ENCODE data around the gene ASF1A. TPM values are rescaled to one million over a fixed set of nuclear protein-coding genes. Genes with fewer than 3 reads are reported as not detected.

ASF1A gene
- total and polyA plus RNA-seq, 8 donors: 22.9 to 48.7 (median 44.7) TPM

GRCh38 chr6:118876814-118877213 is 17.1 kb upstream of the ASF1A start:
- ATAC-seq: no peak

GRCh38 chr6:118877806-118878205 is 16.1 kb upstream of the ASF1A start:
- TF ChIP-seq CTCF (IDR thresholded peaks at IDR 0.05): no peak
- H3K4me1 ChIP-seq: peaks cover 0 to 20% of the 10 kb centered on the region in 2 donors

More at GRCh38 chr6:118876814-118877213, 17.1 kb upstream of the ASF1A start:
- no peak for DNase-seq
- no peaks in the 10 kb centered on the region for H3K36me3 ChIP-seq
- no peak for TF ChIP-seq CTCF (IDR thresholded peaks at IDR 0.05)
- H3K27ac ChIP-seq: no peak overlapping the region
- H3K27me3 ChIP-seq: no peaks in the 10 kb centered on the region
- H3K4me3 ChIP-seq: no peak overlapping the region
- no peaks in the 10 kb centered on the region for H3K9me3 ChIP-seq
- H3K4me1 ChIP-seq: peaks cover 0 to 20% of the 10 kb centered on the region in 2 donors
- intact Hi-C loops (cut with DNase I): no loop called here

GRCh38 chr6:118881440-118882313 is 12.3 kb upstream of the ASF1A start:
- intact Hi-C loops (cut with DNase I): no loop called here
- no peak for DNase-seq
- Histone ChIP-seq H3K36me3 (no peaks in the 10 kb centered on the region), H3K27me3 (no peaks in the 10 kb centered on the region), H3K9me3 (no peaks in the 10 kb centered on the region), H3K4me3 (no peak overlapping the region), H3K4me1 (peaks cover 0 to 20% of the 10 kb centered on the region in 2 donors), H3K27ac (peak overlapping the region in 1 of 2 donors; percentile 10)
- no peak for TF ChIP-seq CTCF (IDR thresholded peaks at IDR 0.05)
- no peak for ATAC-seq

More at GRCh38 chr6:118877806-118878205, 16.1 kb upstream of the ASF1A start:
- Histone ChIP-seq H3K9me3 (no peaks in the 10 kb centered on the region), H3K36me3 (no peaks in the 10 kb centered on the region), H3K27ac (no peak overlapping the region), H3K27me3 (no peaks in the 10 kb centered on the region), H3K4me3 (no peak overlapping the region)
- intact Hi-C loops (cut with DNase I): no loop called here
- ATAC-seq (no peak), DNase-seq (no peak)

- DNase-seq (no peak), ATAC-seq (no peak)
- H3K4me3 ChIP-seq: no peak overlapping the region
- peak overlapping the region in 1 of 2 donors; percentile 10 for H3K27ac ChIP-seq
- no peaks in the 10 kb centered on the region for H3K9me3 ChIP-seq
- intact Hi-C loops (cut with DNase I): no loop called here
- H3K4me1 ChIP-seq: peaks cover 0 to 20% of the 10 kb centered on the region in 2 donors
- no peaks in the 10 kb centered on the region for H3K27me3 ChIP-seq
- no peaks in the 10 kb centered on the region for H3K36me3 ChIP-seq
- no peak for TF ChIP-seq CTCF (IDR thresholded peaks at IDR 0.05)
Observed at GRCh38 chr6:118882314-118882905, 11.5 kb upstream of the ASF1A start.

GRCh38 chr6:118886641-118887040 is 7.3 kb upstream of the ASF1A start:
- no peaks in the 10 kb centered on the region for H3K36me3 ChIP-seq
- no peak for ATAC-seq
- no peak overlapping the region for H3K4me3 ChIP-seq
- no peaks in the 10 kb centered on the region for H3K9me3 ChIP-seq
- peaks cover 8 to 13% of the 10 kb centered on the region in 2 donors for H3K4me1 ChIP-seq
- DNase-seq: no peak
- no peaks in the 10 kb centered on the region for H3K27me3 ChIP-seq
- no peak for TF ChIP-seq CTCF (IDR thresholded peaks at IDR 0.05)
- intact Hi-C loops (cut with DNase I): no loop called here
- H3K27ac ChIP-seq: no peak overlapping the region

Data from left lung (tissue), 10 donors.